Measurements from ENCODE around the gene GOSR2.

Gene GOSR2

DNA sequence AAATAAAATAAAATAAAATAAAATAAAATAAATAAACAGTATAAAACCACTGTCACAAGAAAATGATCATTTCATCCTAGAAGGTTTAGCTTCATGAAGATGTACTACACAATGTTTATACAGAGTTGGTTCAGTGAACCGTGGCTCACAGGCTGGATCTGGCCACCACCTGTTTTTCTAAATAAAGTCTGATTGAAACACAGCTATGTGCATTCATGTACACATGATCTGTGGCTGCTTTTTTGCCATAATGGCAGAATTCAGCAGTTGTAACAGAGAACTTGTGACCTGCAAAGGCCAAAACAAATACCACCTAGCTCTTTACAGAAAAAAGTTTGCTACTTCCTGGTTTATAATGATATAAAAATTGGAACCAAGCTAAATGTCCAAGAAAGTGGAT, 68.7 kb downstream of the GOSR2 start:
- DNase-seq (ENCODE audit: low read depth) = no peak
